Smooth muscle cell (in vitro differentiated cells): Measurements from ENCODE around the gene SLC2A9. TPM values are rescaled to one million over a fixed set of nuclear protein-coding genes. Genes with fewer than 3 reads are reported as not detected.
"Not testable (repeated sequence)": the region's sequence is repeated elsewhere in the genome, so short reads cannot be mapped to it uniquely, and the experiment has no call there.

ENCODE experiments used
- DNase-seq: peaks from one replicate; lab custom pipeline; 2025; ENCODE audit not compliant: unreplicated experiment; lab: John Stamatoyannopoulos, UW
- H2AFZ ChIP-seq: fragments of 200-600 bp; sonication (generic); 2 replicates; pipeline ENCODE4 v1.6.0; 2016; ENCODE audit warnings: antibody characterized with exemption, low read depth, mild to moderate bottlenecking
- H3F3A ChIP-seq: fragments of 200-600 bp; sonication (generic); 2 replicates; pipeline ENCODE4 v1.6.0; 2017; ENCODE audit warnings: antibody characterized with exemption, low read depth
- H3K27ac ChIP-seq: fragments of 200-600 bp; sonication (generic); 2 replicates; pipeline ENCODE4 v1.5.1; 2016; ENCODE audit warnings: low read depth, mild to moderate bottlenecking
- H3K27me3 ChIP-seq: fragments of 200-600 bp; sonication (generic); 2 replicates; pipeline ENCODE4 v1.6.1; 2016; ENCODE audit warnings: low read depth, mild to moderate bottlenecking
- H3K36me3 ChIP-seq: fragments of 200-600 bp; sonication (generic); 2 replicates; pipeline ENCODE4 v1.5.1; 2016; ENCODE audit warnings: low read depth
- H3K4me1 ChIP-seq: fragments of 200-600 bp; sonication (generic); 2 replicates; pipeline ENCODE4 v1.5.1; 2016; ENCODE audit warnings: low read depth
- H3K4me2 ChIP-seq: fragments of 200-600 bp; sonication (generic); 2 replicates; pipeline ENCODE4 v1.6.0; 2016; ENCODE audit warnings: mild to moderate bottlenecking
- H3K4me3 ChIP-seq: fragments of 200-600 bp; sonication (generic); 2 replicates; pipeline ENCODE4 v1.5.1; 2016; ENCODE audit warnings: mild to moderate bottlenecking
- H3K79me2 ChIP-seq: fragments of 200-600 bp; sonication (generic); 2 replicates; pipeline ENCODE4 v1.6.0; 2016; ENCODE audit warnings: low read depth, mild to moderate bottlenecking
- H3K9ac ChIP-seq: fragments of 200-600 bp; sonication (generic); 2 replicates; pipeline ENCODE4 v1.6.0; 2016; ENCODE audit warnings: low read depth
- H3K9me3 ChIP-seq: fragments of 200-600 bp; sonication (generic); replicated peaks from 2 replicates; pipeline ENCODE4 v1.5.1; 2016; ENCODE audit warnings: low read depth
- H4K20me1 ChIP-seq: fragments of 200-600 bp; sonication (generic); 2 replicates; pipeline ENCODE4 v1.6.0; 2016; ENCODE audit warnings: low read depth
- WGBS: methylation state at CpG from one replicate; pipeline ENCODE4 v1.1.7; 2016; ENCODE audit warnings: low lambda C conversion rate; 5-methylcytosine and 5-hydroxymethylcytosine counted together
- polyA plus RNA-seq: library from polyadenylated mRNA; unstranded; fragments of >200 nt; fragmentation: Nextera tagmentation; extraction: Ambion mirVana; gene quantifications from 2 replicates; pipeline ENCODE4 v1.2.1, GENCODE V29; 2016
- total RNA-seq: library from RNA; depleted of rRNA; stranded (reverse); fragments of >200 nt; gene quantifications from 2 replicates; pipeline ENCODE4 v1.2.3, GENCODE V29; 2014
- TF ChIP-seq, protein P1 (sequence below): fragments of 200-600 bp; sonication (generic); IDR thresholded peaks from 2 replicates; pipeline ENCODE4 v1.5.1; 2017; ENCODE audit warnings: borderline replicate concordance, mild to moderate bottlenecking, antibody characterized with exemption; ENCODE audit not compliant: insufficient read depth, poor library complexity, severe bottlenecking

Gene SLC2A9
- total and polyA plus RNA-seq, 2 experiments from 2014 or later: 1.3 to 2.2 TPM

DNA sequence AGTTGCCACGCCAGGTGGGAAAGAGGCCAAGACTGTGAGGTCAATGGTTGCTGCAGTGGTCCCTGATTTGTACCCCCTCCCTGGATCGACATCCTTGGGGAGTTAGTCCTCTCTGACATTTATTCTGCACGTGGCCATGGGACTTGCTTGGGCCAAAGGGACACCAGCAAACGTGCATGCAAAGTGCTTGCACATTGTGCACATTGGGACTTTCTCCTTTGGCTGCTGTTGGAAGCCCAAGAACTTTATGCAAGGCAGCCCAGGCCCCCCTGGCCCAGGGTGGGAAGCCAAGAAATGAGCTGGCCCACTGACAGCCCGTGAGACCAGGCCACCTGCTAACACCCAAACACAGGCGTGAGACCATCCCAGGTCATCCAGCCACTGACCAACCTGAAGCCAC lies 38.1 kb downstream of the SLC2A9 start:
- H3K27me3 ChIP-seq: peaks cover 15% of the 10 kb centered on the region
- no peak overlapping the region for H3K4me3 ChIP-seq
- H3K36me3 ChIP-seq: no peaks in the 10 kb centered on the region
- no peaks in the 10 kb centered on the region for H3K4me1 ChIP-seq
- no peak overlapping the region for H2AFZ ChIP-seq
- no peaks in the 10 kb centered on the region for H3F3A ChIP-seq
- no peaks in the 10 kb centered on the region for H3K9me3 ChIP-seq
- H3K27ac ChIP-seq: no peak overlapping the region
- 92% methylated on average over 6 of the region's 6 CpGs for WGBS
- TF ChIP-seq, protein P1, sequence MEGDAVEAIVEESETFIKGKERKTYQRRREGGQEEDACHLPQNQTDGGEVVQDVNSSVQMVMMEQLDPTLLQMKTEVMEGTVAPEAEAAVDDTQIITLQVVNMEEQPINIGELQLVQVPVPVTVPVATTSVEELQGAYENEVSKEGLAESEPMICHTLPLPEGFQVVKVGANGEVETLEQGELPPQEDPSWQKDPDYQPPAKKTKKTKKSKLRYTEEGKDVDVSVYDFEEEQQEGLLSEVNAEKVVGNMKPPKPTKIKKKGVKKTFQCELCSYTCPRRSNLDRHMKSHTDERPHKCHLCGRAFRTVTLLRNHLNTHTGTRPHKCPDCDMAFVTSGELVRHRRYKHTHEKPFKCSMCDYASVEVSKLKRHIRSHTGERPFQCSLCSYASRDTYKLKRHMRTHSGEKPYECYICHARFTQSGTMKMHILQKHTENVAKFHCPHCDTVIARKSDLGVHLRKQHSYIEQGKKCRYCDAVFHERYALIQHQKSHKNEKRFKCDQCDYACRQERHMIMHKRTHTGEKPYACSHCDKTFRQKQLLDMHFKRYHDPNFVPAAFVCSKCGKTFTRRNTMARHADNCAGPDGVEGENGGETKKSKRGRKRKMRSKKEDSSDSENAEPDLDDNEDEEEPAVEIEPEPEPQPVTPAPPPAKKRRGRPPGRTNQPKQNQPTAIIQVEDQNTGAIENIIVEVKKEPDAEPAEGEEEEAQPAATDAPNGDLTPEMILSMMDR: no peak
- DNase-seq: no peak
- no peak overlapping the region for H3K4me2 ChIP-seq
- no peaks in the 10 kb centered on the region for H3K79me2 ChIP-seq
- no peaks in the 10 kb centered on the region for H4K20me1 ChIP-seq
- H3K9ac ChIP-seq: no peak overlapping the region

GRCh38 chr4:9981899-9982298 lies 39.4 kb downstream of the SLC2A9 start:
- H3K9ac ChIP-seq, H3K36me3 ChIP-seq, H3K4me2 ChIP-seq, DNase-seq, H3K79me2 ChIP-seq, H3K27ac ChIP-seq, H3K4me3 ChIP-seq, H3F3A ChIP-seq, H2AFZ ChIP-seq, H3K4me1 ChIP-seq, H4K20me1 ChIP-seq, H3K9me3 ChIP-seq: not testable (repeated sequence)
- 95% methylated on average over 14 of the region's 14 CpGs for WGBS
- peaks cover 15% of the 10 kb centered on the region for H3K27me3 ChIP-seq

DNA sequence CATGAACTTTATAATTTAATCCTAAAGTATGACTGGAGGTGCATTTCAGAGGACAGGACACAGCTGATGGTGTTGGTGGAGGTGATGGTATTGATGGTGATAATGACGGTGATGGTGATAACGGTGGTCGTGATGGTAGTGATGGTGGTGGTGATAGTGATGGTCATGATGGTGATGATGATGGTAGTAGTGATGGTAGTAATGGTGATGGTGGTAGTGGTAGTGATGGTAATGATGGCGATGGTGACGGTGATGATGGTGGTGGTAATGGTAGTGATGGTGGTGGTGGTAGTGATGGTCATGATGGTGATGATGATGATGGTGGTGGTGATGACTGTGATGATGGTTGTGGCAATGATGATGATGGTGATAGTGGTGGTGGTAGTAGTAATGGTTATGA lies 40.4 kb downstream of the SLC2A9 start:
- TF ChIP-seq, protein P1: no peak

DNA sequence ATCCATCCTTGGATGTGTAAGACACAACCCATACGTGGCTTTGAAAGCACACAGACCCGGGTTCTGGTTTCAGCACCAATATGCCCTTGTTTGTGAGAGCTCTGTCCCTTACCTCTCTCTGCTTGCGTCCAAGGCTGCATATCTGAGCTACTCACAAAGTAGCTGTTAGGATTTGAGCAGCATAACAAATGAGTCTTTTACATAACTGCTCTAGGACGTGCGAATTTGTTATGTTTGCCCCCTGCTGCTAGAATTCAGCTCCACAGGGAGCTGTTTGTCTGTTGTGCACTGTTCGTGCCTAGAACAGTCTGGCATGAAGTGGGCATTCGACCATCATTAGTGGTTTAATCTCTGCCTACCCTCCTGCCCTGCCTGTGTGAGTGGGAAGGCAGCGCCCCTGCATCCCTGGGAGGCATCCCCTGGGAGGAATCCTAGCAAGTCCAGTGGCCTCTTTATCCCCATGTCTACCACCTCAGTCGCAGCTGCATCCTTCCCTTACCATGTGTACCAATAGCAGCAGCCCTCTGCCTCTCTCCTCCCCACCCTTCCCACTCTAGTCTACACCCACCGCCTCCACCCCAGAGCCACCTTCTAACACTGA lies 42.1 kb downstream of the SLC2A9 start:
- no peak overlapping the region for H3K4me3 ChIP-seq
- no peak overlapping the region for H3K4me2 ChIP-seq
- 20% methylated on average over 10 of the region's 10 CpGs for WGBS
- H3K9ac ChIP-seq: no peak overlapping the region
- H4K20me1 ChIP-seq: no peaks in the 10 kb centered on the region
- H2AFZ ChIP-seq: no peak overlapping the region
- no peaks in the 10 kb centered on the region for H3F3A ChIP-seq
- no peaks in the 10 kb centered on the region for H3K79me2 ChIP-seq
- no peaks in the 10 kb centered on the region for H3K36me3 ChIP-seq
- no peaks in the 10 kb centered on the region for H3K4me1 ChIP-seq
- TF ChIP-seq, protein P1: no peak
- no peak for DNase-seq
- H3K9me3 ChIP-seq: no peaks in the 10 kb centered on the region
- H3K27ac ChIP-seq: no peak overlapping the region
- peaks cover 15% of the 10 kb centered on the region for H3K27me3 ChIP-seq

More for the DNA sequence above, 40.4 kb downstream of the SLC2A9 start:
- Histone ChIP-seq H3K9me3 (no peaks in the 10 kb centered on the region), H3F3A (no peaks in the 10 kb centered on the region), H2AFZ (no peak overlapping the region), H3K36me3 (no peaks in the 10 kb centered on the region), H3K4me3 (no peak overlapping the region), H3K79me2 (no peaks in the 10 kb centered on the region), H3K27ac (no peak overlapping the region), H3K4me2 (no peak overlapping the region), H3K27me3 (peaks cover 15% of the 10 kb centered on the region), H3K9ac (no peak overlapping the region), H3K4me1 (no peaks in the 10 kb centered on the region), H4K20me1 (no peaks in the 10 kb centered on the region)
- 98% methylated on average over 5 of the region's 5 CpGs for WGBS
- no peak for DNase-seq
